GM19238 (cell line): ENCODE data around the gene UFD1.
"Not testable (repeated sequence)": the region's sequence is repeated elsewhere in the genome, so short reads cannot be mapped to it uniquely, and the experiment has no call there.

Experiments
- DNase-seq: peaks from one replicate; pipeline ENCODE4 v3.0.0; 2011; ENCODE audit warnings: low spot score; ENCODE audit not compliant: insufficient read length

The UFD1 gene

GRCh38 chr22:19449422-19449767 lies 29.6 kb downstream of the UFD1 start:
- DNase-seq = no peak

GRCh38 chr22:19448739-19449421 lies 30.1 kb downstream of the UFD1 start:
- no peak for DNase-seq

DNA sequence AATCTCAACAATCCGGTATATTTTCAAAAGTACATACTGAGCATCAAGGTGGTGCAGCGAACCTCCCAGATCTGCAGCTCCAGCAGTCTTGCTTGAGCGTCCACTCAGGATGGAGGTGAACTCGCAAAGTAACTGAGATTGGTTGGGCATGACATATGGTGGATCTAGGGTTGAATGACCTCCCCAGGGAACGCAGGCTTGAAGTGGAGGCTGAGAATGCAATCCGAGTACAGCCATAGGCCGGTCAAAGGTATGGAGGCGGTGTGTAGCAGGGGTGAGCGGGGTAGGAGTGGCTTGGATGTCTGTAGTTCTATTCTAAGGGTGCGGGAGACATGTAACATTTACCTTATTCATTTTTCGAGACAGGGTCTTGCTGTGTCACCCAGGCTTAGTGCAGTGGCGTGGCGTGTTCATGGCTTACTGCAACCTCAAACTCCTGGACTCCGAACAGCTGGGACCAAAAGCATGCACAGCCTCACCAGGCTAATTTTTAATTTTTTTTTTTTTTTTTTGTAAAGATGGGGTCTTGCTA lies 30.9 kb downstream of the UFD1 start:
- DNase-seq = peak; percentile 84

- peak; percentile 95 for DNase-seq
These were observed 31.5 kb downstream of the UFD1 start, which contains the start of gene C22orf39 for GRCh38 chr22:19447330-19448075. Gene C22orf39 (minus strand): TSS chr22:19447711. CDS start chr22:19447688, 23 bp downstream.

DNA sequence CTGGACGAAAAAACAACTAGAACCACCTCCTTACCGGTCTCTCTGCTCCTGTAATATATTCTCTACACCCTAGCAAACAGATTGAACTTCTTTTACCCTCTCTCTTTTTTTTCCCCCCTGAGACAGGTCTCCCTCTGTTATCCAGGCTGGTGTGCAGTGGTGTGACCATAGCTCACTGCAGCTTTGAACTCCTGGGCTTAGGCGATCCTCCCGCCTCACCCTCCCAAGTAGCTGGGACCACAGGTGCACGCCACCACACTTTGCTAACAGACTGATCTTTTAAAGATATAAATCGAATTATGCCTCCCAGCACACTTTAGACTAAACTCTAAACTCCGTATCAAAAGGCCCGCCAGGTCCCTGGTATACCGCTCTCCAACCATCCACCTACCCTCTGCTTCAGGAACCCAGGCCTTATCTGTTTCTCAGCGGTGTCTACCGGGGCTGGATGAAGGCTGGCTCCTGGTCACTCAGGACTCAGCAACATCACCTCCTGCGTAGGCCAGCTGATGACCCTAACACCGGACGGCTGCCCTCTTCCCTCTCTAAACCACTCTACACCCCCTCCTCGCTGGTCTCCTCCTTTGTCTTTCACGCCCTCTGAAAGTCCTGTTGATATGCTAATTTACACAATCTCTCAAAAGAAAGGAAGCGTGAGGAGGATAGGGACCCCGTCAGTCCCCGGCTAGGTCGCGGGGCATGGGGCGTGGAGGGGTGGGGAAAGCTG lies 32.2 kb downstream of the UFD1 start:
- DNase-seq = no peak

DNA sequence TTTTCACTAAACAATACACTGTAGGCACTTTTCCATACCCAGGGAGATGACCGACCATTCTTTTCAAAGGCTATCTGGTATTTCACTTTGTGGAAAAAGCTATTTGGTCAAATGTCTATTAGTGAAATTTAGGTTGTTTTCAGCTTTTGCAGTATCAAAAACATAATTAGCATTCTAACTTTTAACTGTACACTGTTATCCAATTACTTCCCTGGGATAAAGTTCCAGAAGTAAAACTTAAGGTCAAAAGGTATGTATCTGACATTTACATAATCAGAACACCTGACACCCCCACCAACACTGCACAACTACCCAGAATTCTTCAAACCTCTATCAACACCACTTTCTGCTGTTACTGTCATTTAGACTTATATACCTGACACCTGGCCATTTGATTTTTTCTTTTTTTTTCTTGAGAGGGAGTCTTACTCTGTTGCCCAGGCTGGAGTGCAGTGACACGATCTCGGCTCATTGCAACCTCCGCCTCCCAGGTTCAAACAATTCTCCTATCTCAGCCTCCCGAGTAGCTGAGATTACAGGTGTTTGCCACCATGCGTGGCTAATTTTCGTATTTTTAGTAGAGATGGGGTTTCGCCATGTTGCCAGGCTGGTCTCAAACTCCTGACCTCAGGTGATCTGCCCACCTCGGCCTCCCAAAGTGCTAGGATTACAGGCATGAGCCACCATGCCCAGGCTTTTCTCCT lies 33.6 kb downstream of the UFD1 start:
- not testable (repeated sequence) for DNase-seq

- DNase-seq = no peak
These were observed 35.3 kb downstream of the UFD1 start for GRCh38 chr22:19443544-19444211.

- no peak for DNase-seq
These were observed 36.8 kb downstream of the UFD1 start for GRCh38 chr22:19442166-19442565.

DNA sequence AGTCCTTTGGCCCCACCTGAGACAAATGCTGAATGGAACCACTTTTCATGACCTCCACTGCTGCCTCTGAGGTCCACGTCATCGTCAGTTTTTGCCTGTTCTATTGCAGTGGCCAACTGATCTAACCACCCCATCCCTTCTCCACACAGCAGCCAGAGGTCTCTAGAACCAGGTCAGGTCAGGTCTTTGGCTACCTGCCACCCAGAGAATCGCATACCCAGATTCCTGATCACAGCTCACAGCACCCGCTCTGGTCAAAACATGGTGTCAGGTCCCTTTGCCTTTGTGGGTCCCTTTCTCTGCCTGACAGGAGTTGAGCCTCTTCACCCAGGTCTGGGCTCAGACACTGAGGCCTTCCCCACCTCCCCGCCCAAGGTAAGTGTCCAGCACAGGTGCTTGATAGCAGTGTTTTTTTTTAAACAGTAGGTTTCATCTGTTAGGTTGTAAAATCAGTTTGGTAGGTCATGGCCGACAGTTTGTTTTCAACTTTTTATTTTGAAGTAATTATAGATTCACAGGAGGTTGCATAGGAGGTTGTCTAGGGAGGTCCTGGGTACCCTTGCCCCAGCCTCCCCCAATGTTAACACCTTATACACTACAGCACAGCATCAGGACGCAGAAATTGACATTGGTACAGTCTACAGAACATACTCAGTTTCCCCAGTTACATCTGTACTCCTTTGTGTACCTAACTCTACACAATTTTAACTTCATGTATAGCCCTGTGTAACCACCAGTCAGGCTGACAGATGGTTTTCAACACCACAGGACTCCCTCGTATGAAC lies 38.4 kb downstream of the UFD1 start:
- no peak for DNase-seq

GRCh38 chr22:19438298-19438697 lies 40.7 kb downstream of the UFD1 start:
- no peak for DNase-seq

GRCh38 chr22:19436444-19437161 lies 42.4 kb downstream of the UFD1 start:
- DNase-seq = not testable (repeated sequence)

GRCh38 chr22:19434829-19435580 lies 44.0 kb downstream of the UFD1 start:
- no peak for DNase-seq

DNA sequence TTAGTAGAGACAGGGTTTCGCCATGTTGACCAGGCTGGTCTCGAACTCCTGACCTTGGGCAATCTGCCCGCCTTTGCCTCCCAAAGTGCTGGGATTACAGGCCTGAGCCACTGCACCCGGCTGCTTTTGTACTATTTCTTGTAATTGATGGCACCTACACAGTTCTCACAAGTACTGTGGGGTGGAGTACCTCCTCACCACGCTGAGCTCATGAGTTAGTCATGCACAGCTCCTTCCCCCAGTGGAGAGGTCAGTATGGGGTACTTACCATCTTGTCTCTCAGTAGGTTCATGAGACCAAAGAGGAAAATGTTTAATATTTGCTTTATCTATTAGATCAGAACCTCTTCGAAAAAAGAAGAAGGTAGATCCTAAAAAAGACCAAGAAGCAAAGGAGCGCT lies 44.6 kb downstream of the UFD1 start:
- DNase-seq = no peak

GRCh38 chr22:19432133-19432851 lies 46.7 kb downstream of the UFD1 start, which contains the start of gene MRPL40:
Gene MRPL40 (plus strand): TSS chr22:19432545. CDS start chr22:19432555, 10 bp downstream.
- peak; percentile 93 for DNase-seq

DNA sequence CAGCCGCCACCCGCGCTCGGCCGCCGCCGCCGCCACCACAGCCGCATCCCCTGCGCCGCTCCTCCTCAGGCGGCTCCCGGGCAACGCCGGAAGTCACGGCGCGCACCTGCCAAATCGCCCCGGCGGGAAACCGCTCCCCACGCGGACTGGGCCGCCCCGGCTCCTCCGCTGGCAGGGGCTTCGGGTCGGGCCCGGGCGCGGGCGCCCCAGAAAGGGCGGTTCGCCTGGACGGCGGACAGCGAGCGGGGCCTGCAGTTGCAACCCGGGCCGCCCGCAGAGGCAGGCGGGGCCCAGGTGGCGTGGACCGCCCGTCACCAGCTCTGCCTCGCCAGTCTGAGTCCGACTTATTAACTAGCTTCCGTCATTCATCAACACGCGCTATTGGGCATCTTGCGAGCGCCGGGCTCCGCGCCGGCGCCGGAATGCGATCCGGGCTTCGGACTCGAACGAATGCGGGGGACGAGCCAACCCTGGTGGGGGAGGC lies 47.3 kb downstream of the UFD1 start, which contains the start of gene HIRA:
TSS of gene HIRA (minus strand) at position 85 of the 484 bp plus-strand sequence. CDS start 257 bp downstream, outside the sequence.
- peak; percentile 74 for DNase-seq

DNA sequence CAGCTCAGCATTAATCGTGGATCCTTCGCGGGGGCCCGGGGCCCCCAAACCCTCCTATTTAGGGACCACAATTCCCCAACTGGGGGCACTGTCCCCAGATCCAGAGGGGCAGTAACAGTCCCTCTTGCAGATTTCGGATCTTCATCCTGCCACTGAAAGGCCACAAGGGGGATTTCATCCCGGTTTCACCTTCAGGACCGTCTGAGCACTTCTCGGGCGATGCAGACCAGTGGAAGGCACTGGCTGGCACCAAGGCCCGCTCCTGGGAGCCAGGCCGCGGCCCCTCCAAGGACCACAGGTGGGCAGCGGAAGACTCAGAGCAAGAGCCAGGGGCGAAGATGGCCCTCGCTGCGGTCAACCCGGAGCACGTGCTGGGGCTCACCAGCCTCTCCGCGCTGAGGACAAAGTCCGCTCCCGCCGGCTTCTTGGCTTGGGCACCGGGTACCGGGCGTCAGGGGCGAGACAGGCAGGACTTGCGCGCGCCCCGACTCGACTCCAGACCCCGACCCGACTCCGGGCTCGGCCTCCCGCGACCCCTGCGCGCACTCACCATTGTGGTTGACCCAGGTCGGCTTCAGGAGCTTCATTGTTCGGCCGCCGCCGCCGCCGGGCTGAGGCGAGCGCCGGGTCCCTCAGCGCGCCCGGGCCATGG lies 48.0 kb downstream of the UFD1 start:
- peak; percentile 8 for DNase-seq
